CD1c-positive myeloid dendritic cell (primary cell): Measurements from ENCODE around the gene CCDC69.
A peak's percentile ranks its signal among the peaks of the same experiment; 100 is the strongest.
"Not testable (repeated sequence)": the region's sequence is repeated elsewhere in the genome, so short reads cannot be mapped to it uniquely, and the experiment has no call there.

ENCODE experiments used
- DNase-seq: peaks from one replicate; pipeline ENCODE4 v3.0.0-alpha.2; 2016; ENCODE audit errors: extremely low spot score

CCDC69 gene

DNA sequence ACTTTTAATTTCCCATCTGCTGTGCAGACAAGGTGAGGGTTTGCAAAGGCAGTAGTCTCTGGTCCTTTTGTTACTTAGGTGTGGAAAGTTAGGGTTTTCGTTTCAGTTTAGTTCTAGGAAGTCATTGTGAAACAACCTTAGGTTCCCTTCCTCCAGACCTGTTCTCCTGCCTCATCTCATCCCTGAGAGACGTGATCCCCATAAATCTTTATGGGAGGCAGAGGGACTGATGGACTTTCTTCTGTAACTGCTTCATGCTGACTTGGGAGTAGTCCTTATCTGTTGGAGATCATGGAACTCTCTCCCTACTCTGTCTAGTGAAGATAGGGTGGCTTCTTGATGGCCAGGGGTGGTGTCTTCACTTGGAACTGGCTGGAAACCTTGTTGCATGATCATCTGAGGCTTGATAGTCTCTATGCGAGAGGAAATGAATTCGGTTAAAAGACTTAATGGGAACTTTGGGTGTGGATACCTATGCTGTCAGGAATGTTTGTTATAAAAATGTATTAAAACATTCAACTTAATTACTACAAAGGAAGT lies 21.9 kb upstream of the CCDC69 start:
- DNase-seq: no peak

DNA sequence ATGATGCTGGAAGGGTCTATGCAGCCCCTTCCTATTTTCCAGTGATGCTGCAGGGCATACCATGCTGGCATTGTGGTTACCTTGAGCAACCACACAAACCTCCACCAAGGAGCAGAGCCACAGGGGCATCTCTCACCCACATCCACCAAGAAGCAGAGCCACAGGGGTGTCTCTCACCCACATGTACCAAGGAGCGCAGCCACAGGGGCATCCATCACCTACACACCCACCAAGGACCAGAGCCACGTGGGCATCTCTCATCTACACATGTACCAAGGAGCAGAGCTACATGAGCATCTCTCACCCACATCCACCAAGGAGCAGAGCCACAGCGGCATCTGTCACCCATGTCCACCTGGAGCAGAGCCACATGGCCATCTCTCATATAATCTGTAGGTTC lies 20.3 kb upstream of the CCDC69 start:
- no peak for DNase-seq

DNA sequence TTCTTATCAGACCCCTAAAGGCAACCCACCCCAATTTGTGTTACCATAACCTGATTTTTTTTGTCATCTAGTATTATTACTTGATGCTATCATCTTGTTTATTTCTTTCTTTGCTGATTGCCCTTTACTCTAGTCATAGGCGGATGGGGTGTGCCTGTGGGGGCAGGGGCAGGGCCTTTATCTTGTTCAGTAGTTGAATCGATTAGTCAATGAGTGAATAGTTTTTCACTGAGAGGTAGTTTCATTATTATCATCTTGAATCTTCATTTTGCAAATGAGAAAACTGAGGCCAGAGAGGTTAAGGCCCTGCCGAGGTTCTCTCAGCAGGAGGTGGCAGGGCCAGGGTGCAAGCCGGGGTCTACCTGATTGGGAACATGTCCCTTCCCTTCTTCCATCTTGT lies 19.7 kb upstream of the CCDC69 start:
- DNase-seq: no peak

DNA sequence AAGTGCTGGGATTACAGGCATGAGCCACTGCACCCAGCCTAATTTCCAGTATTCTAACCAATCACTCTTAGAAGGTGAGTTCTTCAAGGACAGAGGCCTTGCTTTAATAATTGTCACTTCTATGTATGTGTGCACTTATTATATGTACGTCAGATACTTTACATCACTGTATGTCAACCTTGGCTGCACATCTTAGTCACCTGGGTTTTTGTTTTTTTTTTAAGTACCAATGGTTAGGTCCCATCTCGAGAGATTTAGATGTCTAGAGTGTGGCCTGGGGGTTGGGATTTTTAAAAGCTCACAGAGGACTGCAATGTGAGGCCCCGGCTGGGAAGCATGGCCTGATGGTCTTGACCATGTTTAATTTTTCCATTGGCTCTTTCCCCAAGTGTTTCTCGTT lies 19.2 kb upstream of the CCDC69 start:
- no peak for DNase-seq

DNA sequence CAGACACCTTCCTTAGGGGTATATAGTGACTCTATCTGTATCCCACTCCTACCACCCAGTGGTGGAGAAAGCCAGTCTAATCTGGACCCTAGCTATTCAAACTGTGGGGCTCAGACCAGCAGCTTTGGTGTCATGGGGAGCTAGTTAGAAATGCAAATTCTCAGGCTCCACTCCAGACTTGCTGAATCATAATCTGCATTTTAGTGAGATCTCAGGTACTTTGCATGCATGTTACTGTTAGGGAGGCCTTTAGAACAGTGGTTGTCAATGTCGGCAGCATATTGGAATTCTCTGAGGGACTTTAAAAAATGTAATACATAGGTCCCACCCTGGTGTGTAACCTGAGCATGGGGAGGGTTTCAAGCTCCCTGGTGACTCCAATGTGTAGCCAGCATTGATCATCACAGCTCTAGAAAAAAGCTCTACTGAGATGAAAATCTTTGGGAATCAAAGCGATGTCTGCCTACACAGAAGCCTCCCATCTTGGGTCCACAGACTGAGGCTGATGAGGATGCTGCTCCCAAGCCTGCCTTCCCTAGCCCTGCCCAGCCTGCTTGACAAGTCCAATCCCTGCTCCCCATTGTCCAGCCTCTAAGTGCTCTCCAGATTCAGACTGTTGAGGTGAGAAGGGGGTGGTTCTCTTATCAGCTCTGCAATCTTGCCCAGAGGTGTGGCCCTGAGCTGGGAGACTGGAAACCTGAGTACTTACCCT lies 17.2 kb upstream of the CCDC69 start:
- no peak for DNase-seq

DNA sequence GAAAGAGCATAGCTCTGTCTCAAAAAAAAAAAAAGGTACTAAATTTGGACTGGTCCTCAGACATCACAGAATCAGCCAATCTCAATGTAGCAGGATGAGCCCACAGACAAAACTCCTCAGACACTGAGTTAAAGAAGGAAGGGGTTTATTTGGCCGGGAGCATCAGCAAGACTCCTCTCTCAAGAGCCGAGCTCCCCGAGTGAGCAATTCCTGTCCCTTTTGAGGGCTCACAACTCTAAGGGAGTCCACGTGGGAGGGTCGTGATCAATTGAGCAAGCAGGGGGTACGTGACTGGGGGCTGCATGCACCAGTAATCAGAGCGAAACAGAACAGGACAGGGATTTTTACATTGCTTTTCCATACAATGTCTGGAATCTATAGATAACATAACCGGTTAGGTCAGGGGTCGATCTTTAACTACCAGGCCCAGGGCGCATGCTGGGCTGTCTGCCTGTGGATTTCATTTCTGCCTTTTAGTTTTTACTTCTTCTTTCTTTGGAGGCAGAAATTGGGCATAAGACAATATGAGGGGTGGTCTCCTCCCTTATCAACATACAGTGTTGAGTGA lies 16.5 kb upstream of the CCDC69 start:
- not testable (repeated sequence) for DNase-seq

DNA sequence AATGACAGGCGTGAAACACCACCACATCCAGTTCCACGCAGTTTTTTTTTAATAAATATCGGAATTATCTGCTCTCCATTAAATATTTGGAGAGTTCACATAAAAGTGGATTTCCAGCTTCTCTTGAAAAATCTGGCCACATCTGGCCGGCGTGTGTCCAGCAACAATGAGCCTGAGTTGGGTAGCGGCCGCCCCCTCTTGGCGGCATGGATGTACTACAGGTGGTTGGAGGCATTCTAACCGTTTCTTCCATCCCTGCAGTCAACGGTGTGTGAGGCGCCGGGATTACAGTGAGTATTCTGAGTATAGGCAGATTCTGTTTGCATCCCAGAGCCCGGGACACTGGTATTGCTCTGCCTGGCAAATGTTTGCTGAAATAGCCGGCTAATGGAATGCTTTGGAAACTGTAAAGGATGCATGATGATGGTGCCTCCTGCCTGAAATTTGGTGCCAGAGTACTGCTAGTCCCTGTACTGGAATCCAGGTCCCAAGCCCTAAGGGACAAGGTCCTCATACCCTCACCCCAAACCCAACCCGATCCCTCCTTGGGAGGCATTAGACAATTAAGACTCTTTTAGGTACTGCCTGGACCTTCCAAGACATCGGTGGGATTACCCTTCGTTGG lies 15.5 kb upstream of the CCDC69 start:
- DNase-seq: peak; percentile 78

DNA sequence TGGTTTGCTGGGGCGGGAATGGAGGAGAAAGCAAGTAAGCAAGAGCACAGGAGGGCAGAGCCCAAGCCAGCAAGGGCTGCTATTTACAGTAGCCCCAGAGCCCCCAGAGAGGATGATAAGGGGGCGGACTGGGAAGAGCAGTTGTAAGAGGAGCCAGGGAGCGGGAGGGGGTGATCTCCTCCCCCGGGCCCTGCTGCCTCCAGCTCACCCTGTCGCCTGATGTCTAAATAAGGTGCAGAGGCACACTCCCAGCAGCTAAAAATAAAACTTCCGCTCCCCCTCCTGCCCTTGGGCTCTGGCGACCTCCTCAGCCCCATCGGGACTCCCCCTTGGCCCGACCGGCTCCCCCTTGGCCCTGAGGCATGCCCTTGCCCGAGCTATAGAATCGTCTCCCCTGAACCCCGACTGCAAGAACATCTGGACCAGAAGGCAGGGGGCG lies 14.4 kb upstream of the CCDC69 start:
- DNase-seq: no peak

DNA sequence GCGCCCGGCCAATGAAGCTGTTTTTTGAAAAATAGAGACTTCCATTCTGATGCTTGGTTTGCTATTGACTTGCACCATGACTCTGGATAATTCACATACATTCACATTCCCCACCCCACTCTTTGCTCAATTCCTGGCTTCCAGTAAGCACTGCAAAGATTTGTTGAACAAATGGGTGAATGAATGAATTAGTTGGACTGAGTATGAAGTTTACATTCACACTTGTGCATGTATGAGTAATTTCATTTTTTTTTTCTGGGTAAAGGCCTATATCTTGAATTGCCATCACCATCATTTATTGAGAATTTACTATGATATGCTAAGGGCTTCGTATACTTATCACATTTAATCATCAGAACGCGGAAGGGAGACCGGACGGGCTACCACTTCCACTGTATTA lies 13.8 kb upstream of the CCDC69 start:
- DNase-seq: no peak

DNA sequence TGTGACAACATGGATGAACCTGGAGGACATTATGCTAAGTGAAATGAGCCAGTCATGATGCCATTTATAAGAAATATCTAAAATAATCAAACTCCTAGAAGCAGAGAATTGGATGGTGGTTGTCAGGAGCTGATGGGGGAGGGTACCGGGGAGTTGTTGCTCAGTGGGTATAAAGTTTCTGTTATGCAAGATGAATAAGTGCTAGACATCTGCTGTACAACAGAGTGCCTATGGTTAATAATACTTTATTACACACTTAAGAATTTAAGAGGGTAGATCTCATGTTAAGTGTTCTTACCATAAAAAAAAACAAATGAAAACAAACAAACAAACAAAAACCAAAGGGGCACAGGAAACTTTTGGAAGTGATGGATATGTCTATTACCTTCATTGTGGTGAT lies 13.0 kb upstream of the CCDC69 start:
- no peak for DNase-seq

DNA sequence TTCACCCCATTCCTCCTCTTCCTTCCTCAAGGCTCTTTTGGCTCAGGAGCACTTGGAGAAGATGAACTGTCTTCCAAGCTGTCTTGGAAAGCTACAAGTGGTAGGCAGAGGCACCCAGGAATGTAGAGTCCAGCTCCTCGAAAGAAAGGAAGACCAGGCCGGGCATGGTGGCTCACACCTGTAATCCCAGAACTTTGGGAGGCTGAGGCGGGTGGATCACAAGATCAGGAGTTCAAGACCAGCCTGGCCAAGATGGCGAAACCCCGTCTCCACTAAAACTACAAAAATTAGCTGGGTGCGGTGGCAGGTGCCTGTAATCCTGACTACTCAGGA lies 11.3 kb upstream of the CCDC69 start:
- DNase-seq: not testable (repeated sequence)

DNA sequence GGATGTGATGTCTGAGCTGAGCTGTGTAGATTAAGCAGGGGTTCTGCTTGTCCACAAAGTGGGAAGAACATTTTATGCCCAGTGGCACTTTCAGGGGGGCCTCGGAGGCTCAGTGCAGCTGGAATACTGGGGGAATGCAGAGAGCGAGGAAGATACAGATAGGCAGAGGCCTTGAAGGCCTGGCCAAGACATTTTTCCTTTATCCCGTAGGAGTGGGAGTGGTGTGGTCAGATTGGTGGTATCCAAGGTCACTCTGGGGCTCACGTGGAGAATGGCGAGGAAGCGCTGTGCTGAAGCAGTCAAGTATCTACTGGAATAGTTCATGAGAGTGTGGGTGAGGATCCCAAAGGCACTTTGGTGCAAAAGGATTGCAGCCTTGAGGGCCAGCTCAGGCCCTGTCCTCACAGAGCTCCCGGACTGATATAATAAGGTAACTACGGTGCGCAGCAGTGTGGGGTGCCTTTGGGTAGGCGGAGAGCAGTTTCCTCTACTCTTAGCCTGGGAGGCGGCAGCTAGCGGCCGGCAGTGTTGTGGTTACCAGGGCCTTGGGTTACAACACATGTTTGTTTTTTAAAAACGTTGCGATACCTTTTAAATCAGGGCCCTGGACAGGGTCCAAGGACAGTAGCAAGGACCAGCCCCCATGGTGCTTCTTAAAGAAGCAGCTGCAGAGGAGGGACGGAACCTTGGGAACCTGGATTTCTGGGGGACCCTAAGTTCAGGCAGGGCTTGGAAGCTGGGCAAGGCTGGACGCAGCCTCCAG lies 10.8 kb upstream of the CCDC69 start:
- peak; percentile 83 for DNase-seq

DNA sequence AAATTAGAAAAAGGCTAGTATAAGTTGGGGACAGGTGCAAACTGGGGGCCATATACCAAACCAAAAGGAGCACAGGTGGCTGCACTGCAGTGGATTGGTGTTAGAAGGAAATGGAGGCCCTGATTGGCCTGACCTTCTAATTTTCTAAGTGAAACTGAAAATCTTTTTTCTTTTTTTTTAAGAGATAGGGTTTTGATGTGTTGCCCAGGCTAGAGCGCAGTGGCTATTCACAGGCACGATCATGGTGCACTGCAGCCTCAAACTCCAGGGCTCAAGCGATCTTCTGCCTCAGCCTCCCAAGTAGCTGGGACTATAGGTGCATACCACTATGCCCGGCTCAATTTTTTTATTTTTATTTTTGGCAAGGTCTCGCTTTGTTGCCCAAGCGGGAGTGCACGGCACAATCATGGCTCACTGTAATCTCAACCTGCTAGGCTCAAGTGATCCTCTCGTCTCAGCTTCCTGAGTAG lies 9.8 kb upstream of the CCDC69 start:
- DNase-seq: no peak

DNA sequence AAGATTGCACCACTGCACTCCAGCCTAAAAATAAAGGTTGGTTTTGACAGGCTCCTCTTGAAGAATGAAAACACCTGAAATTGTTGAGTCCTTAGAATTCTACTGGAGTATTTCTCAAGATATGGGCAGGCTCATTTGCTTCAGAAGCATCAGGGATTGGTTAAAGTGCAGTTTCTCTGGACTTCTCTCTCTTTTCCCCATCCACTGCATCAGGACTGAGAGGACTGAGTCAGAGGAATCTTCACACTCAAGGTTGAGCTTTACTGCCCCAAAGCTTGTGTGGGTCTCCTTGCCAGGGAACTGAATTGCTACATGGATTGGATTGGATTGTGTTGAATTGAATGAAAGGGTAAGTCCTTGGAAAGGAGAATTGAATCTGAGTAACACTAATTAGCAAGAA lies 7.5 kb upstream of the CCDC69 start:
- DNase-seq: no peak

DNA sequence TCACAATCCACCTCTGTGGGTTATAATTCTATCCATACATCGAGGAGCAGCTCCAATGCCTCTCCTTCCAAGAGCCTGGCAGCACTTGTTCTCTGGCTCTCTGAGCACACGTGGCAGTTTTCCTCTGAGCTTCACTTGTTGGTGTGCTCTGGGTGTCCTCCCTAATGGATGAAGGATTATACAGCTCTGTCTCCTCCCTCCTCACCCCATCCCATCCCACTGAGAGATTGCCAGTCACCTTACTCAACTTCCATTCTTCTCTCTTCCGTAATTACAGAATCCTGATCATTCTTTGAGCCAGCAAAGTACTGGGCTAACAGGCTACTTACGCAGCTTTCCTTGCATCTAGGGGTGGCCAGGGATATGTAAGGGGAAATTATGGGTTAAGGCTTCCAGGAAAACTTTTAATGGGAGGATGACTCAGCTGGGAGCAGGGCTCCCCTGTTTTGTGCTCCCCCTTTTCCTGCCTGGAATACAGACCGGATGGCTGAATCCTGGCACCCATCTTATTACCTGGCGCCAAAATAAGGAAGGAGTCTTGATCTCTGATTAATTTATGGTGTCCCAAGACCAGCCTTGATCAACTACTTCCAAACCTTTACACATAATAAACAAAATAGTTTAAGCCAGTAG lies 6.3 kb upstream of the CCDC69 start:
- no peak for DNase-seq

DNA sequence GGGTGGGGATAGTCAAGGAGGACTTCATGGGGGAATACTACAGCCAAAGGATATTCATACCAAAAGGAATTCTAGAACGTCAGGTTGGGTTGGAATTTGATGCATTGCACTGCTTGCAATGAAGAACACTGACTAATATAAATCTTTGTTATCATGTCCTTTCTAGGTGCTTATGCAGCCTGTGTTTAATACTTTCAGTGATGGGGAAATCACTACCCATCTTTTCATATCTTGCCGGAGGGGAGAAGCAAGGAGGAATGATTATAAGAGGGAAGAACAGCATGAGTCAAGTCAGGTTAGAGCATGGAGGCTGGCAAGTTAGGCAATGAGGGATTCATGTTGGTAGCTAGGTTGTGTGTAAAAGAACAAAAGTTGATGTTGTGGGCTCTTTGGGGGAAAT lies 5.1 kb upstream of the CCDC69 start:
- DNase-seq: no peak

DNA sequence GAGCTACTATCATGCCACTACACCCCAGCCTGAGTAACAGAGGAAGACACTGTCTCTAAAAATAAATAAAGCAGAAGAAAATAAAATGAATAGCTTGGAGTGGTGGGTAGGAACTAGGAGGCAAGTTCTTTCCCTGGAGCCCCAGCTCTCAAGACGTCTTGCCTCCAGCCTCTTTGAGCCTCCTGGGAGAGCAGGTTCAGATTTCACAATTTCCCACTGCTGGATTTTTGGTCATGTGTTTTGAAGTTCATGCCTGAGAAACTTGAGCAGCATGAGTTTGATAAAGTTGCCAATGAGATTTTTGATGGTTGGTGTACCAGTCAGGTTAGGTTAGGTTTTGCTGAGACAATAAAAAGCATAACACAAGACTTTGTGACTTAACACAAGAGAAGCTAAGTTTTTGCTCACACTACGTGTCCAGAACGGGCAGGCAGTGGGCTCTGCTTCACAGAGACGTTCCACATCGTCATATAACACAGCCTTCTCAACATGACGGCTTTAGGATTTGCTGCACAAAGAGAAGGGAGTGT lies 4.1 kb upstream of the CCDC69 start:
- DNase-seq: no peak

DNA sequence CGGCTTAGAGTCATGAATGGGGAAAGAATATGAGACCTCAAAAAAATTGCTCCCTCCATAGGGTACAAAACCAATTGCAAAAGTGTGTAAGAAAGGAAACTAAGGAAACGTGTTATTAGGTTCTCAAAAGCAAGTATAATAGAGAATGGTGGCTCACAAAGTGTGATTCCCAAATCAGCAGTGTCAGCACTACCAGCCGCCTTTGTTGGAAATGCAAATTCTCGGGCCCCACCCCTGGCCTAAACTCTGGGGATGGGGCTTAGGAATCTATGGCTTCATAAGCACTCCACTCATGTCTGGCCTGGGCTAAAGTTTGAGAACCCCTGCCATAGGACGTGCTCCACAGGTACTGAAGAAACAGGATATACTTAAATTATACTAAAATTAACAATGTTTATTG lies 1.6 kb upstream of the CCDC69 start:
- no peak for DNase-seq

DNA sequence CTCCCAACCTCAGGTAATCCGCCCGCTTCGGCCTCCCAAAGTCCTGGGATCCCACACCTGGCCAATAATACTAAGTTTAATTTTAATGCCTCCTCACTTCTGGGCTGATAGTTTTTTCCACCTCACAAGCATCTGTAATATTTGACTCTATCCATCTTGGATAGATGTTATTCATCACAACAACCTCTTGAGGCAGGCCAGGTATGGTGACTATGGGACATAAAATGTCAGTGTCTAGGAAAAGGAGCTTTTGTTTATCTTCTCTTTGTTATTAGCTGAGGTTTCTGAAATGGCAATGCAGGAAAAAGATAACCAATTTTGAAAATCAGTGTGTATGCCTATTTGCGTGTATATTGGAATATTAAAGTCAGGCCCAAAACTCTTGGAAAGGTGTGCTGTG lies 1.2 kb upstream of the CCDC69 start:
- no peak for DNase-seq

DNA sequence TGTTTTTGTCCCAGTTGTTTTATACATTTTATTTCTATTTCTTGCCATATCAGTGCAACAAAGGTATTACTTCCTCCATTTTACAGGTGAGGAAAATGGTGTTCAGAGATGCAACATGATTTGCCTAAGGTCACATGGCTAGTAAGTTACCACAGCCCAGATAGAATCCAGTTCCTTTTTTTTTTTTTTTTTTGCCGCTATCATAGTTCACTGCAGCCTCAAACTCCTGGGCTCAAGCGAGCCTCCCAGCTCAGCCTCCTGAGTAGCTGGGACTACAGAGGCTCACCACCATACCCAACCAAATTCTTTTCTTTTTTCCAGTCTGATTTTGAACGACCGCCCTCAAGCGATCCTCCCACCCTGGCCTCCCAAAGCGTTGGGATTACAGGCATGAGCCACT lies 480 bp upstream of the CCDC69 start:
- DNase-seq: peak; percentile 29

DNA sequence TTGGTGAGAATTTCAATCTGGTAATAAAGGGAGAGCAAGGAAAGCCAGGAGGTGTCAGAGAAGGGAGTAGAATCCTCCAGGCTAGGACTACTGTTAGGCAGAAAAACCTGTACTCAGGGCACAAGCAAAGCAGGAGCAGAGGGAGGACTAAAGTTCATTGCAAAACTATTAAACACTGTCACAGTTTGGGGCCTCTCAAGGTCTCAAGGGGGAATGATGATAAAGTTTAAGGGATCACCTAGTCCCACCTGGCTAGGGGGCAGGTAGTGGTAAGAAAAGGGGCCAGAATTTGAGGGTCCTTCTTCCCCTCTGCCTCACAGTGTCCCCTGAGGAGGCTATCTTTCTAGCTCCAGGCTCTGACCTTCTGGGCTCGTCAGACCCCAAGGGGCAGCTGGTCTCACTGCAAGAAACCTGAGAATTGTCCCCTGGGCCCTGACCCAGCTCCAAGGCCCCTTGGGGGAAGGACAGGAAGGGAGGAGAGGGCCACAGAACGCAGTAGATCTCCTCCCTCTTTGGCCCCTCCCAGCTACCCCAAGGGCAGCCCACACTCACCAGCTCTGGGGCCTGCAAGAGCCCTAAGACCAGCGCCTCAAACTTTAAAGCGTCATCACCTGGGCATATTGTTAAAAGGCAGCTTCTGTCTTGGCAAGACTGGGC lies 974 bp downstream of the CCDC69 start:
- DNase-seq: peak; percentile 33
